Adrenal gland (tissue), 5 donors: ENCODE measurements around the gene HSF4.

Source experiments
- CTCF ChIP-seq, 6 experiments: fragments of 450-650 bp in 4 of 6; fragments of 200-600 bp in 2 of 6; sonication (generic) in 1 of 6; IDR thresholded peaks; 1 replicate in 5 of 6; 2 replicates in 1 of 6; pipeline versions ENCODE4 v1.5.1 to v1.8.0; 2016 to 2021; ENCODE audit warnings: antibody characterized with exemption in 6 of 6, mild to moderate bottlenecking in 2 of 6, moderate library complexity in 1 of 6
- POLR2A ChIP-seq, 2 donors: fragments of 450-650 bp; IDR thresholded peaks; one replicate each; pipeline ENCODE4 v1.6.1; 2017; ENCODE audit warnings: antibody characterized with exemption in 2 of 2, mild to moderate bottlenecking in 2 of 2, moderate library complexity in 1 of 2
- donor health status: DM: no; HTN: no; CAD: no.

DNA sequence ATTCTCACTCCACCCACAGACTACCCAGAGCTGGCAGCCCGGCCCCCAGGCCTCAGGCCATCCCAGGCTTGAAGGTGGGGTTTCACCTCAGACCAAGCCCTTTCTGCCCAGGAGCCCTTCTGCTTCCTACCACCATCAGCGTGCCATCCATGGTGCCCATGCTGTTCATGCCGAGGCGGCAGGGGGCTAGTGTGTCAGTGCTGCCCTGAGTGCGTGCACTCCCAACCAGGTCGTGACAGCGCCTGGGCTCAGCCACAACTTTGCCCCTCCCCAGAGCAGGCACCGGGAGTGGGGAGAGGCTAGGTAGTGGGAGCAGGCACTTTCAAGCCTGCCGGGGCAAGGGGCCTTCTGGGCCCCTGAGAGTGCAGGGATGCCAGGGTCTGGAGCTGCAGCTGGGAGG lies 22.2 kb upstream of the HSF4 start:
- TF ChIP-seq POLR2A (IDR thresholded peaks at IDR 0.05) (no peak), CTCF (IDR thresholded peaks at IDR 0.05) (no peak)
